Thyroid gland (tissue), 4 donors: Measurements from ENCODE around the gene CCDC74B. TPM values are rescaled to one million over a fixed set of nuclear protein-coding genes. Genes with fewer than 3 reads are reported as not detected.
"Not testable (repeated sequence)": the region's sequence is repeated elsewhere in the genome, so short reads cannot be mapped to it uniquely, and the experiment has no call there.

Experiments
- DNase-seq, 2 donors: peaks; one replicate each; pipeline ENCODE4 v3.0.0-alpha.2; 2019
- H3K27ac ChIP-seq, 3 donors: fragments of 200-600 bp; sonication (generic); 1 replicate in 2 of 3; 2 replicates in 1 of 3; pipeline ENCODE4 v1.5.1; 2016 to 2019; ENCODE audit warnings: mild to moderate bottlenecking in 1 of 3, moderate library complexity in 1 of 3
- H3K27me3 ChIP-seq: fragments of 200-600 bp; sonication (generic); one replicate; pipeline ENCODE4 v1.5.1; 2019
- H3K36me3 ChIP-seq, 2 donors: fragments of 200-600 bp; sonication (generic); one replicate each; pipeline ENCODE4 v1.5.1; 2016 to 2019
- H3K4me1 ChIP-seq, 2 donors: fragments of 200-600 bp; sonication (generic); one replicate each; pipeline ENCODE4 v1.5.1; 2017 to 2019
- H3K4me3 ChIP-seq, 3 donors: fragments of 200-600 bp; sonication (generic); replicated peaks in 1 of 3; 1 replicate in 2 of 3; 2 replicates in 1 of 3; pipeline ENCODE4 v1.5.1; 2016; ENCODE audit warnings: mild to moderate bottlenecking in 1 of 3
- H3K9me3 ChIP-seq: fragments of 200-600 bp; sonication (generic); one replicate; pipeline ENCODE4 v1.5.1; 2017
- CTCF ChIP-seq, 6 experiments: fragments of 200-600 bp in 3 of 6; fragments of 450-650 bp in 3 of 6; sonication (generic) in 3 of 6; IDR thresholded peaks; one replicate each; pipeline ENCODE4 v1.5.1; 2016 to 2019; ENCODE audit warnings: antibody characterized with exemption in 6 of 6, mild to moderate bottlenecking in 2 of 6, inconsistent platforms in 1 of 6, moderate library complexity in 1 of 6
- POLR2A ChIP-seq, 2 donors: fragments of 450-650 bp; IDR thresholded peaks; one replicate each; pipeline ENCODE4 v1.6.1; 2017; ENCODE audit warnings: antibody characterized with exemption in 2 of 2, mild to moderate bottlenecking in 2 of 2, moderate library complexity in 1 of 2
- WGBS, 2 donors: methylation state at CpG; one replicate each; pipeline ENCODE4 v1.1.5; 2017; 5-methylcytosine and 5-hydroxymethylcytosine counted together
- intact Hi-C: fragments of 100-400 bp; cut with DNase I; formaldehyde crosslinking; loops from one replicate; pipeline ENCODE4 v1.15.1; 2023
- small RNA-seq: library from RNA; depleted of rRNA; stranded (forward); fragments of <200 nt; gene quantifications from one replicate; pipeline ENCODE3, GENCODE V24; 2016
- total RNA-seq, 4 donors: library from RNA; depleted of rRNA; stranded (reverse); fragments of >200 nt; gene quantifications; one replicate each; pipeline ENCODE4 v1.2.3, GENCODE V29; 2016

CCDC74B gene
- total RNA-seq, 4 donors from 2014 or later = 9.8 to 35.1 (median 19.1) TPM

GRCh38 chr2:130137118-130137517 lies 7.8 kb downstream of the CCDC74B start:
- H3K9me3 ChIP-seq, DNase-seq, H3K4me3 ChIP-seq, intact Hi-C loops, H3K27ac ChIP-seq, H3K36me3 ChIP-seq, H3K27me3 ChIP-seq, H3K4me1 ChIP-seq: not testable (repeated sequence)
- WGBS, 2 donors = 50 to 94% methylated on average over 1 to 2 of the region's 5 CpGs

GRCh38 chr2:130136546-130136945 lies 8.4 kb downstream of the CCDC74B start:
- H3K9me3 ChIP-seq, H3K36me3 ChIP-seq, H3K4me1 ChIP-seq, DNase-seq, H3K27ac ChIP-seq, H3K4me3 ChIP-seq, intact Hi-C loops, H3K27me3 ChIP-seq: not testable (repeated sequence)
- WGBS, 2 donors = 83% methylated on average over 2 of the region's 10 CpGs; no CpG with 5 or more reads in 1 of the 2 donors

GRCh38 chr2:130135692-130136541 lies 9.0 kb downstream of the CCDC74B start:
- Histone ChIP-seq H3K27ac (no peak overlapping the region), H3K27me3 (no peaks in the 10 kb centered on the region), H3K4me1 (no peaks in the 10 kb centered on the region), H3K9me3 (no peaks in the 10 kb centered on the region), H3K4me3 (no peak overlapping the region), H3K36me3 (no peaks in the 10 kb centered on the region)
- TF ChIP-seq CTCF (IDR thresholded peaks at IDR 0.05) (no peak), POLR2A (IDR thresholded peaks at IDR 0.05) (no peak)
- 83 to 85% methylated on average over 5 to 15 of the region's 15 CpGs for WGBS, 2 donors
- intact Hi-C loops = no loop called here
- no peak for DNase-seq

- H3K9me3 ChIP-seq, H3K27ac ChIP-seq, H3K4me3 ChIP-seq, DNase-seq, H3K36me3 ChIP-seq, intact Hi-C loops, H3K4me1 ChIP-seq, H3K27me3 ChIP-seq: not testable (repeated sequence)
- 89 to 93% methylated on average over 20 to 29 of the region's 29 CpGs for WGBS, 2 donors
Observed at GRCh38 chr2:130129120-130129829, 15.6 kb downstream of the CCDC74B start, which contains the start of gene POTEF. TSS of gene POTEF (minus strand) at chr2:130129222. CDS start at chr2:130120515, 8,707 bp downstream.

- 87 to 100% methylated on average over 1 to 3 of the region's 14 CpGs for WGBS, 2 donors
- H3K4me1 ChIP-seq, H3K4me3 ChIP-seq, H3K9me3 ChIP-seq, H3K36me3 ChIP-seq, intact Hi-C loops, H3K27me3 ChIP-seq, H3K27ac ChIP-seq, DNase-seq: not testable (repeated sequence)
Observed at GRCh38 chr2:130128464-130128863, 16.4 kb downstream of the CCDC74B start.

GRCh38 chr2:130127726-130128125 lies 17.2 kb downstream of the CCDC74B start:
- H3K4me3 ChIP-seq, H3K4me1 ChIP-seq, H3K27ac ChIP-seq, DNase-seq, H3K27me3 ChIP-seq, H3K36me3 ChIP-seq, intact Hi-C loops, H3K9me3 ChIP-seq: not testable (repeated sequence)
- no CpG with 5 or more reads among the region's 9 CpGs for WGBS, 2 donors

GRCh38 chr2:130120924-130121323 lies 24.0 kb downstream of the CCDC74B start:
- H3K4me3 ChIP-seq, DNase-seq, intact Hi-C loops, H3K27me3 ChIP-seq, H3K4me1 ChIP-seq, H3K9me3 ChIP-seq, H3K27ac ChIP-seq, H3K36me3 ChIP-seq: not testable (repeated sequence)
- 91 to 97% methylated on average over 34 to 37 of the region's 45 CpGs for WGBS, 2 donors

- H3K27ac ChIP-seq, H3K36me3 ChIP-seq, H3K9me3 ChIP-seq, DNase-seq, H3K4me1 ChIP-seq, H3K27me3 ChIP-seq, intact Hi-C loops, H3K4me3 ChIP-seq: not testable (repeated sequence)
- WGBS, 2 donors = 80 to 81% methylated on average over 6 to 7 of the region's 8 CpGs
Observed at GRCh38 chr2:130102597-130103363, 42.1 kb downstream of the CCDC74B start.

Small RNAs within 50 kb of the gene (small RNA-seq; reads per million reads assigned to genes)
- gene RNU6-1049P = not detected

Other genes starting within 250 kb of the CCDC74B start
- under 1 TPM in 3 of 4 donors, not detected in 1; 0.11 to 0.40 (median 0.15) TPM for gene RAB6C, start 165.4 kb downstream of the CCDC74B start, total RNA-seq
- under 1 TPM in 1 of 4 donors, not detected in 3; 0.27 TPM for gene POTEF, start 15.9 kb downstream of the CCDC74B start, total RNA-seq
- 10 to 100 TPM; 34.1 to 74.6 (median 59.0) TPM for gene SMPD4, start 36.5 kb upstream of the CCDC74B start, total RNA-seq
- 100 to 1,000 TPM; 135 to 237 (median 221) TPM for gene MZT2B, start 37.1 kb upstream of the CCDC74B start, total RNA-seq
- gene TUBA3E, start 53.3 kb upstream of the CCDC74B start, total RNA-seq = under 1 TPM in 1 of 4 donors, not detected in 3; 0.27 TPM
- gene IMP4, start 197.8 kb upstream of the CCDC74B start, total RNA-seq = 10 to 100 TPM; 69.5 to 98.6 (median 94.4) TPM
- gene PTPN18, start 210.9 kb upstream of the CCDC74B start, total RNA-seq = 10 to 100 TPM; 45.5 to 69.8 (median 57.4) TPM